Muscle layer of duodenum (tissue), 2 donors: Measurements from ENCODE around the gene PCDH9.

Experiments used
- H3K27ac ChIP-seq: one replicate; pipeline ENCODE4 v1.7.0; 2013; ENCODE audit warnings: mild to moderate bottlenecking, low read length
- H3K27me3 ChIP-seq: one replicate; pipeline ENCODE4 v1.7.0; 2013; ENCODE audit warnings: low read depth, mild to moderate bottlenecking, control low read depth, low read length
- H3K36me3 ChIP-seq, 2 donors: one replicate each; pipeline ENCODE4 v1.7.0; 2013; ENCODE audit warnings: low read length in 2 of 2, control low read depth in 1 of 2, mild to moderate bottlenecking in 1 of 2; ENCODE audit not compliant: insufficient read depth in 2 of 2, control insufficient read depth in 1 of 2
- H3K4me1 ChIP-seq, 2 donors: one replicate each; pipeline ENCODE4 v1.7.0; 2013; ENCODE audit warnings: low read length in 2 of 2, mild to moderate bottlenecking in 2 of 2, control low read depth in 1 of 2, moderate library complexity in 1 of 2; ENCODE audit not compliant: insufficient read depth in 2 of 2, control insufficient read depth in 1 of 2
- H3K4me3 ChIP-seq, 2 donors: one replicate each; pipeline ENCODE4 v1.7.0; 2013; ENCODE audit warnings: low read length in 2 of 2, low read depth in 1 of 2, mild to moderate bottlenecking in 1 of 2
- H3K9me3 ChIP-seq, 2 donors: one replicate each; pipeline ENCODE4 v1.7.0; 2013; ENCODE audit warnings: low read length in 2 of 2, control low read depth in 1 of 2, mild to moderate bottlenecking in 1 of 2; ENCODE audit not compliant: control insufficient read depth in 1 of 2
- donor health status: healthy.

The PCDH9 gene

DNA sequence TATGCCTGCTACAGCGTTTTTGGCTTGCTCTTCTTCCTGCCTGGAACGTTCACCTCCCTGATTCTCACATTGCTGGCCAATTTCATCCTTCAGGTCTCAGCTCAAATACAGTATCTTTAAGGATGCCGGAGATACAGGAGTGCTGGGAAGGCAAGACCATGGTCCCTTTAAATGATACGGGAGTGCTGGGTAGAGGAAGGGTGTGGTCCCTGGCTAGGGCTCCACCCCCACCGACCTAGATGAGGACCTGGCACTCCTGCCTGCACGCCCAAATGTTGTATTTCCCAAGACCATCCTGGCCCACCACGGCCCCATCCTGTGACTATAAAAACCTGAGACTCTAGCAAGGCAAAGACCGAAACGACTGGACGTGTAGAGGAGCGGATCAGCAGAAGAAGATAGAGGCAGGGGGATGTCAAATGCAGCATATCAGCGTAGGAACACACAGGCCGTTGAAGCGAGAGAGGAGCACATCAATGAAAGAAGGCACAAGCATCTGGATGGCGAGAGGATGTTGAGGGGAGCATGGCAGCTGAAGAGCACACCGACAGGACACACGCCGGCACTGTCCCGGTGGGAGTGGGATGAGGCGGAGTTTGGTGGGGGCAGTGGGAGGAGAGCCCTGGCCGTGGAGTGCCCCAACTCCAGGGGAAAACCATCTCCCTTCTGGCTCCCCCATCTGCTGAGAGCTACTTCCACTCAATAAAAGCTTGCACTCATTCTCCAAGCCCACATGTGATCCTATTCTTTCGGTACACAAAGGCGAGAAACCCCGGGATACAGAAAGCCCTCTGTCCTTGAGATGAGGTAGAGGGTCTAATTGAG lies 74.0 kb downstream of the PCDH9 start:
- Histone ChIP-seq H3K9me3 (no peaks in the 10 kb centered on the region), H3K36me3 (no peaks in the 10 kb centered on the region), H3K27me3 (no peaks in the 10 kb centered on the region), H3K4me1 (no peaks in the 10 kb centered on the region), H3K4me3 (no peak overlapping the region), H3K27ac (no peak overlapping the region)

GRCh38 chr13:67152085-67152484 lies 78.1 kb downstream of the PCDH9 start:
- Histone ChIP-seq H3K27ac (no peak overlapping the region), H3K9me3 (no peaks in the 10 kb centered on the region), H3K4me3 (no peak overlapping the region)

DNA sequence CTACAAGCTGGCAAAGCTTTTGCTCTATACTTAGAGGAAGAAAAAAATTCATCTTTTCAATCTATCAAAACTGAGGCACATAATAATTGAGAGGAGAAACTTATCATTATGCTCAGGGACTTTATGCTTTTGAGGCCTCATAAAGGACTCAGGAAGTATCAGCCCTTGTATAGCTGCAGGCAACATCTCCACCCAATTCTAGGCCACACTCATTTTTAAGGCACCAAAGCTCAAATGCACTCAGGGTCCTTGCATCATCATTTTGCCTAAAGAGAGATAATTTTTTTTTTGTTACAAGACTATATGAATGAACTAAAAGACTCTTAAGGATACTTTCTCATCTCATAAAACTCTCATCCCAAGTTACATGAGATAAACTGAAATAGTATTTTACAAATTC lies 78.5 kb downstream of the PCDH9 start:
- Histone ChIP-seq H3K4me3 (no peak overlapping the region), H3K9me3 (no peaks in the 10 kb centered on the region), H3K36me3 (no peaks in the 10 kb centered on the region), H3K4me1 (peaks cover 0 to 11% of the 10 kb centered on the region in 2 donors), H3K27ac (no peak overlapping the region), H3K27me3 (no peaks in the 10 kb centered on the region)

More at GRCh38 chr13:67152085-67152484, 78.1 kb downstream of the PCDH9 start:
- Histone ChIP-seq H3K36me3 (no peaks in the 10 kb centered on the region), H3K27me3 (no peaks in the 10 kb centered on the region), H3K4me1 (peaks cover 0 to 9% of the 10 kb centered on the region in 2 donors)

- Histone ChIP-seq H3K4me1 (peaks cover 0 to 11% of the 10 kb centered on the region in 2 donors), H3K9me3 (no peaks in the 10 kb centered on the region), H3K4me3 (no peak overlapping the region), H3K36me3 (no peaks in the 10 kb centered on the region), H3K27me3 (no peaks in the 10 kb centered on the region), H3K27ac (no peak overlapping the region)
Measured at GRCh38 chr13:67150608-67151007, 79.5 kb downstream of the PCDH9 start.

GRCh38 chr13:67148161-67148571 lies 82.0 kb downstream of the PCDH9 start:
- Histone ChIP-seq H3K36me3 (no peaks in the 10 kb centered on the region), H3K27ac (no peak overlapping the region), H3K9me3 (no peaks in the 10 kb centered on the region), H3K4me1 (peaks cover 0 to 11% of the 10 kb centered on the region in 2 donors), H3K4me3 (no peak overlapping the region), H3K27me3 (no peaks in the 10 kb centered on the region)

- no peaks in the 10 kb centered on the region for H3K27me3 ChIP-seq
- peak overlapping the region; percentile 4 to 11 for H3K4me3 ChIP-seq
- peak overlapping the region; percentile 16 for H3K27ac ChIP-seq
- H3K36me3 ChIP-seq, result no peaks in the 10 kb centered on the region
- no peaks in the 10 kb centered on the region for H3K9me3 ChIP-seq
- H3K4me1 ChIP-seq, result peaks cover 0 to 11% of the 10 kb centered on the region in 2 donors
Measured at GRCh38 chr13:67147342-67148133, 82.6 kb downstream of the PCDH9 start.

- Histone ChIP-seq H3K27ac (no peak overlapping the region), H3K27me3 (no peaks in the 10 kb centered on the region)
Measured at GRCh38 chr13:67146523-67147130, 83.5 kb downstream of the PCDH9 start.

DNA sequence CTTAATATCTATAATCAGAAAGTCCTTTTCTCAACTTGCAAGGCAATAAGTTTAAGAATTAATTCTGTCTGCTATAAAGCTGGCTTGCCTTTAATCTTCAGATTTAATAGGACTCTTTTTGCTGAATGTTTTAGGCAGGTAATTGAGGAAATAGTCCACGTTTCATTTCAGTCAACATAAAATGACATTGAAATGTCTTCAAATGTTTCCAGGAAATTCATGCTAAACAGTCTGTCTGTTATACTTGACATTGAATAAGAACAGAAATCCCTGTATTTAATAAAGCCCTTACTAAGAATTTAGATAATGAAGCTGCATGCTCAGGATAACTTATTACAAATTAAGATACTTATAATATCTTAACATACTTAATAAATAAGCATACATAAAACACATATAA lies 84.2 kb downstream of the PCDH9 start:
- no peaks in the 10 kb centered on the region for H3K9me3 ChIP-seq
- peaks cover 0 to 11% of the 10 kb centered on the region in 2 donors for H3K4me1 ChIP-seq
- H3K27me3 ChIP-seq, result no peaks in the 10 kb centered on the region
- H3K27ac ChIP-seq, result no peak overlapping the region
- no peak overlapping the region for H3K4me3 ChIP-seq
- no peaks in the 10 kb centered on the region for H3K36me3 ChIP-seq

More at GRCh38 chr13:67146523-67147130, 83.5 kb downstream of the PCDH9 start:
- Histone ChIP-seq H3K36me3 (no peaks in the 10 kb centered on the region), H3K4me3 (peak overlapping the region in 1 of 2 donors; percentile 4), H3K9me3 (no peaks in the 10 kb centered on the region), H3K4me1 (peaks cover 0 to 11% of the 10 kb centered on the region in 2 donors)

DNA sequence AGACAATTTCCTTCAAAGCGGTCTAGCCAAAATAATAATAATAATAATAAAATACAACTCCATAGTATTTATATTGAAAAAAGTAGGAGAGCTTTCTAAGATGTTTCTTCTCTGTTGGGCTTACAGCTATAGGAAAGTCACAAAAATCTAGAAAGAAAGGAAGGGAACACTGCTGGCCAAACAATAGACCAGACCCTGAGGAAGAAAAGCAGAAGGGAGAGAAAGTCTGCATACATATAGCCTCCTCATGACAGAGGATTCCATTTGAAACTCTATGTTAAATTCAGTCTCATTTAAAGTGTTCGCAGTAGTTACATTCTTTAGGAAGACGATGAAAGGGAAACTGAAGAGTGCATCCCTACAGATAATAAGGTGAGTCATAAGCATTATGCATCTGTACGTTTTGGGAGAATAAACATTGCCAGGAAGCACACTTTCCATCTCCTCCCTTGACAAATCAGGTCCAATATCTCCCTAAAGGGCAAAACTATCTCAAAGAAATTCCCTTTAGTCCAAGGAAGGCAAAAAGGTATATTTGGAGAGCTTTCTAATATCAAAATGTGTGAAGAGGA lies 86.5 kb downstream of the PCDH9 start:
- Histone ChIP-seq H3K27me3 (no peaks in the 10 kb centered on the region), H3K9me3 (no peaks in the 10 kb centered on the region), H3K36me3 (no peaks in the 10 kb centered on the region), H3K4me1 (peaks cover 0 to 11% of the 10 kb centered on the region in 2 donors), H3K4me3 (no peak overlapping the region), H3K27ac (no peak overlapping the region)

GRCh38 chr13:67140006-67140405 lies 90.1 kb downstream of the PCDH9 start:
- Histone ChIP-seq H3K27me3 (no peaks in the 10 kb centered on the region), H3K27ac (no peak overlapping the region), H3K36me3 (no peaks in the 10 kb centered on the region), H3K9me3 (no peaks in the 10 kb centered on the region), H3K4me3 (no peak overlapping the region), H3K4me1 (no peaks in the 10 kb centered on the region)

DNA sequence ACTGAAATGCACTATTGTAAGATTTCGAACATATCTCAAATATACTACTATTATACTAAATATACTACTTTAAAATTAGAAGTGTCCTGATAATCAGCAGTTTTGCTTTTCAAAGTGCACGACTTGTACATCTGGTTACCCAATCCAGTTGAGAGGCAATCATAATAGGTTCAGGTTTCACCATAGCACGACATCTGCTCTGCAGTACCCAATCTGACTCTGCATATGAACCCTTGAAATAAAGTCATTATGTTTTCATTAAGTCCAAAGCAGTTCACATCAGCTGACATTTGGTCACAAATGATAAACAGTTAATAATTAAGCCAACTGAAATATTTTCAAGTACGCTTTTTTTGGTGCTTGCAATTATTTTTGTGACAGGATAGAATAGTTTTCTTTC lies 90.6 kb downstream of the PCDH9 start:
- Histone ChIP-seq H3K9me3 (no peaks in the 10 kb centered on the region), H3K36me3 (no peaks in the 10 kb centered on the region), H3K4me3 (no peak overlapping the region), H3K27ac (no peak overlapping the region), H3K27me3 (no peaks in the 10 kb centered on the region), H3K4me1 (peaks cover 0 to under 1% of the 10 kb centered on the region in 2 donors)
